ENCODE data around the gene HSD17B1. TPM values are rescaled to one million over a fixed set of nuclear protein-coding genes. Genes with fewer than 3 reads are reported as not detected.

HSD17B1 gene
- total and polyA plus RNA-seq, 2 of the 13 experiments (the other 11 are each of a cell fraction or from before 2014, with no cell fraction given): 0.54 to 0.93 TPM

- H3K79me2 ChIP-seq (ENCODE audit: insufficient read depth, low read length): peaks cover 18% of the 10 kb centered on the region
- peak overlapping the region; percentile 97 for H3K9ac ChIP-seq (ENCODE audit: insufficient read depth, low read depth, low read length)
- ChIA-PET POLR2A (interaction anchor here (1.3 to 4.4 kb wide), 10 partner anchors 8 to 129 kb away, joined by 5 to 80 read pairs (median 16); partner anchors contain the start of genes COASY, MLX, NAGLU and PLEKHH3), CTCF (ENCODE audit: low intra/inter-chr PET ratio, low total read pairs) (interaction anchor here (0.9 kb wide), 1 partner anchor 27 kb away, joined by 3 read pairs; no protein-coding TSS in a partner anchor)
- no TSS peak for BruUV-seq (replicated peaks)
- H3K36me3 ChIP-seq (replicated peaks in 1 of 2; ENCODE audit: control insufficient read depth in 1 of 2, insufficient read depth in 2 of 2, low read length in 2 of 2): no peaks in the 10 kb centered on the region
- H2AFZ ChIP-seq (ENCODE audit: low read length): no peak overlapping the region
- peak overlapping the region; percentile 88 to 100 (median 94) for H3K4me3 ChIP-seq (replicated peaks in 1 of 3; ENCODE audit: insufficient read depth in 1 of 3, low read depth in 2 of 3, low read length in 3 of 3)
- FAIRE-seq (no peak), ATAC-seq (no peak), DNase-seq (ENCODE audit: low spot score) (no peak)
- 49% methylated on average over 12 of the region's 16 CpGs for WGBS (ENCODE audit: low lambda C conversion rate)
- H3K4me2 ChIP-seq (ENCODE audit: low read depth, low read length): peak overlapping the region; percentile 100
- peak overlapping the region; percentile 87 for H3K27ac ChIP-seq (ENCODE audit: extremely low read length, insufficient read depth, low read length)
- H3K9me3 ChIP-seq (ENCODE audit: low read length): no peaks in the 10 kb centered on the region
- no peaks in the 10 kb centered on the region; a peak in 1 of 5 replicates for H3K27me3 ChIP-seq (ENCODE audit: control insufficient read depth in 1 of 2, insufficient read depth in 2 of 2, low read length in 2 of 2)
- in situ Hi-C loops (cut with HindIII; ENCODE audit: extremely low pct_ligation_motif_present, low pct_unique_long_range_greater_than_20kb): no loop called here
- H4K20me1 ChIP-seq (ENCODE audit: insufficient read depth, low read length): no peaks in the 10 kb centered on the region
- peaks cover 57% of the 10 kb centered on the region for H3K4me1 ChIP-seq (ENCODE audit: insufficient read depth, low read length)
- intact Hi-C loops (cut with micrococcal nuclease; ENCODE audit: unreplicated experiment): no loop called here
- TF ChIP-seq ELF4 (CRISPR knock-in tag; IDR thresholded peaks at IDR 0.05; ENCODE audit: borderline replicate concordance) (no peak), ZNF224 (CRISPR knock-in tag; IDR thresholded peaks at IDR 0.05) (no peak), ADNP (CRISPR knock-in tag; IDR thresholded peaks at IDR 0.05) (peak; percentile 70), ZNF17 (CRISPR knock-in tag; IDR thresholded peaks at IDR 0.05) (no peak), SKIL (CRISPR knock-in tag; IDR thresholded peaks at IDR 0.05; ENCODE audit: borderline replicate concordance) (0 out of 2 replicates have a peak, but pooled peaks have one; percentile 0), THAP11 (CRISPR knock-in tag; IDR thresholded peaks at IDR 0.05) (no peak), ZMYM3 (CRISPR knock-in tag; IDR thresholded peaks at IDR 0.05) (peak; percentile 97), ZNF30 (CRISPR knock-in tag; IDR thresholded peaks at IDR 0.05) (no peak), KDM1A (CRISPR knock-in tag; IDR thresholded peaks at IDR 0.05) (peak; percentile 90; the same call in 1 of the 2 replicates), MXD1 (CRISPR knock-in tag; IDR thresholded peaks at IDR 0.05) (no peak), ZNF317 (CRISPR knock-in tag; IDR thresholded peaks at IDR 0.05) (0 out of 2 replicates have a peak, but pooled peaks have one; percentile 13), ZSCAN20 (CRISPR knock-in tag; IDR thresholded peaks at IDR 0.05; ENCODE audit: borderline replicate concordance) (no peak), DR1 (CRISPR knock-in tag; IDR thresholded peaks at IDR 0.05) (no peak), NFYC (CRISPR knock-in tag; IDR thresholded peaks at IDR 0.05) (no peak), GATAD1 (CRISPR knock-in tag; IDR thresholded peaks at IDR 0.05) (no peak), REXO4 (CRISPR knock-in tag; IDR thresholded peaks at IDR 0.05; ENCODE audit: borderline replicate concordance) (no peak), ZNF768 (CRISPR knock-in tag; IDR thresholded peaks at IDR 0.05) (peak; percentile 100), CTCF (CRISPR knock-in tag; IDR thresholded peaks at IDR 0.05) (peak; percentile 15; the same call in 1 of the 2 replicates), HNRNPL (IDR thresholded peaks at IDR 0.05; ENCODE audit: low read depth, low read length) (peak; percentile 96), RXRB (CRISPR knock-in tag; IDR thresholded peaks at IDR 0.05; ENCODE audit: borderline replicate concordance) (no peak), ZNF678 (CRISPR knock-in tag; IDR thresholded peaks at IDR 0.05) (no peak), HOXA5 (CRISPR knock-in tag; IDR thresholded peaks at IDR 0.05) (no peak), HDAC6 (IDR thresholded peaks at IDR 0.05; ENCODE audit: low read depth, low read length) (no peak), ZBTB7B (CRISPR knock-in tag; IDR thresholded peaks at IDR 0.05) (0 out of 2 replicates have a peak, but pooled peaks have one; percentile 23)
Measured at GRCh38 chr17:42553866-42554249, 1.1 kb downstream of the HSD17B1 start.
